ENCODE data around the gene ZNF324B. TPM values are rescaled to one million over a fixed set of nuclear protein-coding genes. Genes with fewer than 3 reads are reported as not detected.
"Not testable (repeated sequence)": the region's sequence is repeated elsewhere in the genome, so short reads cannot be mapped to it uniquely, and the experiment has no call there.

Gene ZNF324B
- total and polyA plus RNA-seq, 2 donors: 3.1 to 4.6 TPM

GRCh38 chr19:58416604-58417003, 34.8 kb upstream of the ZNF324B start:
- Histone ChIP-seq H3K27ac (ENCODE audit: low read depth in 1 of 2, low read length in 1 of 2) (no peak overlapping the region), H3K4me1 (ENCODE audit: control insufficient read depth in 2 of 2, insufficient read depth in 2 of 2, low read length in 2 of 2) (no peaks in the 10 kb centered on the region), H3K4me3 (ENCODE audit: low read length in 2 of 2) (no peak overlapping the region), H3K36me3 (ENCODE audit: control insufficient read depth in 2 of 2, insufficient read depth in 2 of 2, low read length in 1 of 2) (peaks cover 22 to 33% of the 10 kb centered on the region in 2 donors), H3K27me3 (ENCODE audit: control insufficient read depth in 2 of 2, insufficient read depth in 1 of 2, low read length in 1 of 2) (no peaks in the 10 kb centered on the region), H3K9me3 (ENCODE audit: control insufficient read depth in 2 of 2, insufficient read depth in 1 of 2, low read length in 1 of 2) (peaks cover 0 to 4% of the 10 kb centered on the region in 2 donors)
- WGBS: 97% methylated on average over 5 of the region's 5 CpGs
- no peak for DNase-seq (ENCODE audit: low read depth in 6 of 9, low spot score in 9 of 9)

DNA sequence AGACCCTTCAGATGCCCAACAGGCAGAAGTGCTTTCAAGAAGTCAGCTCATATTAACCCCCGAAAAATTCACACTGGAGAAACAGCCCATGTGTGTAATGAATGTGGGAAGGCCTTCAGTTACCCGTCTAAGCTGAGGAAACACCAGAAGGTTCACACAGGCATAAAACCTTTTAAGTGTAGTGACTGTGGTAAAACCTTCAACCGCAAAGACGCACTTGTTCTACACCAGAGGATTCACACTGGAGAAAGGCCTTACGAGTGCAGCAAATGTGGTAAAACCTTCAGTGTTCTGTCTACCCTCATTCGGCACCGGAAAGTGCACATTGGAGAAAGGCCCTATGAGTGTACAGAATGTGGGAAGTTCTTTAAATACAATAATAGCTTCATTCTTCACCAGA, 34.4 kb upstream of the ZNF324B start:
- no peaks in the 10 kb centered on the region for H3K4me1 ChIP-seq (ENCODE audit: control insufficient read depth in 2 of 2, insufficient read depth in 2 of 2, low read length in 2 of 2)
- no peaks in the 10 kb centered on the region for H3K27me3 ChIP-seq (ENCODE audit: control insufficient read depth in 2 of 2, insufficient read depth in 1 of 2, low read length in 1 of 2)
- no peak overlapping the region for H3K27ac ChIP-seq (ENCODE audit: low read depth in 1 of 2, low read length in 1 of 2)
- peaks cover 0 to 4% of the 10 kb centered on the region in 2 donors for H3K9me3 ChIP-seq (ENCODE audit: control insufficient read depth in 2 of 2, insufficient read depth in 1 of 2, low read length in 1 of 2)
- WGBS: 98% methylated on average over 7 of the region's 7 CpGs
- DNase-seq (ENCODE audit: low read depth in 6 of 9, low spot score in 9 of 9): no peak
- H3K4me3 ChIP-seq (ENCODE audit: low read length in 2 of 2): no peak overlapping the region
- H3K36me3 ChIP-seq (ENCODE audit: control insufficient read depth in 2 of 2, insufficient read depth in 2 of 2, low read length in 1 of 2): peaks cover 22 to 33% of the 10 kb centered on the region in 2 donors

- no peaks in the 10 kb centered on the region for H3K4me1 ChIP-seq (ENCODE audit: control insufficient read depth in 2 of 2, insufficient read depth in 2 of 2, low read length in 2 of 2)
- no peak overlapping the region for H3K4me3 ChIP-seq (ENCODE audit: low read length in 2 of 2)
- peaks cover 0 to 2% of the 10 kb centered on the region in 2 donors for H3K36me3 ChIP-seq (ENCODE audit: control insufficient read depth in 2 of 2, insufficient read depth in 2 of 2, low read length in 1 of 2)
- H3K27ac ChIP-seq (ENCODE audit: low read depth in 1 of 2, low read length in 1 of 2): no peak overlapping the region
- peaks cover 5 to 52% of the 10 kb centered on the region in 2 donors for H3K9me3 ChIP-seq (ENCODE audit: control insufficient read depth in 2 of 2, insufficient read depth in 1 of 2, low read length in 1 of 2)
- no peaks in the 10 kb centered on the region for H3K27me3 ChIP-seq (ENCODE audit: control insufficient read depth in 2 of 2, insufficient read depth in 1 of 2, low read length in 1 of 2)
- 69% methylated on average over 1 of the region's 1 CpG for WGBS
- no peak for DNase-seq (ENCODE audit: low read depth in 6 of 9, low spot score in 9 of 9)
Observed at GRCh38 chr19:58428617-58429016, 22.8 kb upstream of the ZNF324B start.

DNA sequence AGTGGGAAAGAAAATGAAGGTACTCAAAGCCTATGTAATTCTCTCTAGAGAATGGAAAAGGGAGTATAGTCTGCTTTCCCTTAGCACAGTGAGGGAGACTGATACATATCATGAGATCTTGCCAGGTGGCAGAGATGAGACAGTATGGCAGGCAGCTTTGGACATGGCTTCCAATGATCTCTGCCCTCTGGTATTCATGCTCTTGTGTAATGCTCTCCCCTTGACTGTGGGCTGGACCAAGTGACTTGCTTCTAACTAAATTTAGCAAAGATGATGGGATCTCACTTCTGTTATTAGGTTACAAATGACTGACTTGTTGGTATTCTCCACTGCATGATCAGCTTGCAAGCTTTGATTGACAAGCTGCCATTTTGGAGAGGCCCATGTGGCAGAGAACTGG, 21.7 kb upstream of the ZNF324B start:
- Histone ChIP-seq H3K27ac (ENCODE audit: low read depth in 1 of 2, low read length in 1 of 2) (no peak overlapping the region), H3K36me3 (ENCODE audit: control insufficient read depth in 2 of 2, insufficient read depth in 2 of 2, low read length in 1 of 2) (peaks cover 10 to 12% of the 10 kb centered on the region in 2 donors), H3K9me3 (ENCODE audit: control insufficient read depth in 2 of 2, insufficient read depth in 1 of 2, low read length in 1 of 2) (peaks cover 12 to 63% of the 10 kb centered on the region in 2 donors), H3K4me3 (ENCODE audit: low read length in 2 of 2) (no peak overlapping the region), H3K4me1 (ENCODE audit: control insufficient read depth in 2 of 2, insufficient read depth in 2 of 2, low read length in 2 of 2) (no peaks in the 10 kb centered on the region), H3K27me3 (ENCODE audit: control insufficient read depth in 2 of 2, insufficient read depth in 1 of 2, low read length in 1 of 2) (no peaks in the 10 kb centered on the region)
- DNase-seq (ENCODE audit: low read depth in 6 of 9, low spot score in 9 of 9): no peak

- 100% methylated on average over 2 of the region's 2 CpGs for WGBS
- H3K27ac ChIP-seq (ENCODE audit: low read depth in 1 of 2, low read length in 1 of 2): no peak overlapping the region
- H3K9me3 ChIP-seq (ENCODE audit: control insufficient read depth in 2 of 2, insufficient read depth in 1 of 2, low read length in 1 of 2): peaks cover 11 to 67% of the 10 kb centered on the region in 2 donors
- no peak overlapping the region for H3K4me3 ChIP-seq (ENCODE audit: low read length in 2 of 2)
- peaks cover 0 to under 1% of the 10 kb centered on the region in 2 donors for H3K4me1 ChIP-seq (ENCODE audit: control insufficient read depth in 2 of 2, insufficient read depth in 2 of 2, low read length in 2 of 2)
- no peaks in the 10 kb centered on the region for H3K27me3 ChIP-seq (ENCODE audit: control insufficient read depth in 2 of 2, insufficient read depth in 1 of 2, low read length in 1 of 2)
- H3K36me3 ChIP-seq (ENCODE audit: control insufficient read depth in 2 of 2, insufficient read depth in 2 of 2, low read length in 1 of 2): peaks cover 13 to 21% of the 10 kb centered on the region in 2 donors
- DNase-seq (ENCODE audit: low read depth in 6 of 9, low spot score in 9 of 9): no peak
Observed at GRCh38 chr19:58434217-58434616, 17.2 kb upstream of the ZNF324B start.

DNA sequence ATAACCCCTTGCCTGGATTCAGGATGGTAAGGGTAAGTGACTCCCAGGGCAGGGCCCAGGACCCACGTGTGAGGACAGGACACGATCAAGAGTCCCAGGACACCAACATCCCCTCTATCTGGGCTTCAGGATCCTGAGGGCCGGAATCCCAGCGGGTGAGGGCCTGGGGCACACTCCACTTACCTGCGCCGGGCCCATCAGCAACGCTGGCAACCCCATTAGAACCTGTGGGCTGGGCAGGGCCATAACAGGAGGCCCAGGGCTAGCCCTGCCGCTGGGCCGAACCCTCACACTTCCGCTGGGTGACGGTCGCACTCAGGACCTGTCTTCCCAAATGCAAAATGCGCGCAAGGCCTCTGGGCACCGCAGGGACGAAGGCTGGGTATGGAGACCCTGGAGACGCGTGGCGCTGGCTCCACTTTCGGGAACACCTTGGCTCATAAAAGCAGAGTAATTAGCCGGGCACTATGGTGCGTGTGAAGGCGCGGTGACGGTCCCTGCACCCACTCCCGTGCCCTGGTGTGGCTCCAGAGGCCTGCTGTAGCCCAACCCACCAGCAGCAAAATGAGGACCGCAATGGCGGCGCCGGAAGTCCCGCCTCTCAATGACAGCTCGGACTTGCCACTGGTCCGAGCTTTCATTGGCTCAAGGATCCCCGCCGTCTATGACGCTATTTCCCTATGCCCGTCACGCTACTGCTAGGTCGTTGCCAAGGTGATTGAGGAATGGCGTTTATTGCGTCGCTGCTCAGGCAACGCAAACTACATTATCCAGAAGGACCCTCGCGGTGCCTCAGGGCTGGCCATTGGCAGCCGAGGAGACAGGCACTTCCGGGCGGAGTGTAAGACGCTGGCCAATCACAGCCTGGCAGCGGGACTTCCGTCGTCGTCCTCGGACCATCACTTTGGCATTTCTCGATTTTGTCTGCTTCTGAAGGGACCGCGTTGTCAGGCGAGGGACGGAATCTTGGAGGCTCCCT, 11.6 kb upstream of the ZNF324B start, which contains the start of gene ZNF132:
Gene ZNF132 (minus strand): TSS at position 578 of the 979 bp plus-strand sequence. CDS start 332 bp downstream, at position 246.
- Histone ChIP-seq H3K27ac (ENCODE audit: low read depth in 1 of 2, low read length in 1 of 2) (peak within 1 kb of the TSS; percentile 59 to 83), H3K4me3 (ENCODE audit: low read length in 2 of 2) (peak within 1 kb of the TSS; percentile 52 to 59), H3K4me1 (ENCODE audit: control insufficient read depth in 2 of 2, insufficient read depth in 2 of 2, low read length in 2 of 2) (peaks cover 6 to 13% of the 10 kb centered on the region in 2 donors), H3K27me3 (ENCODE audit: control insufficient read depth in 2 of 2, insufficient read depth in 1 of 2, low read length in 1 of 2) (peaks cover 5% of the 10 kb centered on the region in 2 donors), H3K36me3 (ENCODE audit: control insufficient read depth in 2 of 2, insufficient read depth in 2 of 2, low read length in 1 of 2) (peaks cover 1 to 8% of the 10 kb centered on the region in 2 donors), H3K9me3 (ENCODE audit: control insufficient read depth in 2 of 2, insufficient read depth in 1 of 2, low read length in 1 of 2) (peaks cover 3 to 42% of the 10 kb centered on the region in 2 donors)
- peak; percentile 89 to 98 (median 94) for DNase-seq (ENCODE audit: low read depth in 6 of 9, low spot score in 9 of 9)
- WGBS: 8% methylated on average over 59 of the region's 59 CpGs

- peaks cover 3 to 37% of the 10 kb centered on the region in 2 donors for H3K9me3 ChIP-seq (ENCODE audit: control insufficient read depth in 2 of 2, insufficient read depth in 1 of 2, low read length in 1 of 2)
- peaks cover 5% of the 10 kb centered on the region in 2 donors for H3K27me3 ChIP-seq (ENCODE audit: control insufficient read depth in 2 of 2, insufficient read depth in 1 of 2, low read length in 1 of 2)
- H3K4me3 ChIP-seq (ENCODE audit: low read length in 2 of 2): peak overlapping the region; percentile 52 to 59
- DNase-seq (ENCODE audit: low read depth in 6 of 9, low spot score in 9 of 9): no peak
- 19% methylated on average over 31 of the region's 31 CpGs for WGBS
- peaks cover 0 to 3% of the 10 kb centered on the region in 2 donors for H3K36me3 ChIP-seq (ENCODE audit: control insufficient read depth in 2 of 2, insufficient read depth in 2 of 2, low read length in 1 of 2)
- H3K27ac ChIP-seq (ENCODE audit: low read depth in 1 of 2, low read length in 1 of 2): peak overlapping the region; percentile 59 to 83
- H3K4me1 ChIP-seq (ENCODE audit: control insufficient read depth in 2 of 2, insufficient read depth in 2 of 2, low read length in 2 of 2): peaks cover 6 to 13% of the 10 kb centered on the region in 2 donors
Observed at GRCh38 chr19:58440556-58440955, 10.9 kb upstream of the ZNF324B start.

DNA sequence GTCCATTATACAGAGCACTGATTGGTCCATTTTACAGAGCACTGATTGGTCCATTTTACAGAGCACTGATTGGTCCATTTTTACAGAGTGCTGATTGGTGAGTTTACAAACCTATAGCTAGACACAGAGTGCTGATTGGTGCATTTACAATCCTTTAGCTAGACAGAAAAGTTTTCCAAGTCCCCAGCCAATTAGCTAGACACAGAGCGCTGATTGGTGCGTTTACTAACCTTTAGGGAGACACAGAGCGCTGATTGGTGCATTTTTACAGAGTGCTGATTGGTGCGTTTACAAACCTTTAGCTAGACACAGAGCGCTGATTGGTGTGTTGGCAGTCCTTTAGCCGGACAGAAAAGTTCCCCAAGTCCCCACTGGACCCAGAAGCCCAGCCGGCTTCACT, 8.4 kb upstream of the ZNF324B start:
- H3K27me3 ChIP-seq (ENCODE audit: control insufficient read depth in 2 of 2, insufficient read depth in 1 of 2, low read length in 1 of 2); DNase-seq (ENCODE audit: low read depth in 6 of 9, low spot score in 9 of 9); H3K4me3 ChIP-seq (ENCODE audit: low read length in 2 of 2); H3K36me3 ChIP-seq (ENCODE audit: control insufficient read depth in 2 of 2, insufficient read depth in 2 of 2, low read length in 1 of 2); H3K27ac ChIP-seq (ENCODE audit: low read depth in 1 of 2, low read length in 1 of 2): not testable (repeated sequence)
- WGBS: 96% methylated on average over 7 of the region's 7 CpGs
- H3K4me1 ChIP-seq (ENCODE audit: control insufficient read depth in 2 of 2, insufficient read depth in 2 of 2, low read length in 2 of 2): peaks cover 6 to 13% of the 10 kb centered on the region in 2 donors
- H3K9me3 ChIP-seq (ENCODE audit: control insufficient read depth in 2 of 2, insufficient read depth in 1 of 2, low read length in 1 of 2): peaks cover 3 to 29% of the 10 kb centered on the region in 2 donors

DNA sequence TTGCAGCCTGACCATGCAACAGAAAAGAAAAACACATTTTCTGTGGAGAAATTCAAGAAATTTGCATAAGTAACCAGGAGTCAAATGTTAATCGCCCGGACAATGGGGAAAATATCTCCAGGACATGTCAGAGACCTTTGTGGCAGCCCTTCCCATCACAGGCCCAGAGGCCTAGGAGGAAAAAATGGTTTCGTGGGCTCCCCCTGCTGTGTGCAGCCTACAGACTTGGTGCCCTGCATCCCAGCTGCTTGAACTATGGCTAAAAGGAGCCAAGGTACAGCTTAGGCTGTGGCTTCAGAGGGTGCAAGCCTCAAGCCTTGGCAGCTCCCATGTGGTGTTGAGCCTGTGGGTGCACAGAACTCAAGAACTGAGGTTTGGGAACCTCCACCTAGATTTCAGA, 2.6 kb upstream of the ZNF324B start:
- 79% methylated on average over 3 of the region's 3 CpGs for WGBS
- H3K4me3 ChIP-seq (ENCODE audit: low read length in 2 of 2); DNase-seq (ENCODE audit: low read depth in 6 of 9, low spot score in 9 of 9); H3K27ac ChIP-seq (ENCODE audit: low read depth in 1 of 2, low read length in 1 of 2); H3K27me3 ChIP-seq (ENCODE audit: control insufficient read depth in 2 of 2, insufficient read depth in 1 of 2, low read length in 1 of 2); H3K4me1 ChIP-seq (ENCODE audit: control insufficient read depth in 2 of 2, insufficient read depth in 2 of 2, low read length in 2 of 2); H3K36me3 ChIP-seq (ENCODE audit: control insufficient read depth in 2 of 2, insufficient read depth in 2 of 2, low read length in 1 of 2): not testable (repeated sequence)
- peaks cover 4 to 12% of the 10 kb centered on the region in 2 donors for H3K9me3 ChIP-seq (ENCODE audit: control insufficient read depth in 2 of 2, insufficient read depth in 1 of 2, low read length in 1 of 2)
